NCI-H187 treated with DMSO at 0.1 percent for 48 hours (cell line): ENCODE measurements around the gene LIG1.

Experiments used
- DNase-seq: peaks from one replicate; lab custom pipeline; 2025; lab: John Stamatoyannopoulos, UW

LIG1 gene

GRCh38 chr19:48169939-48170803 is at the start of gene LIG1, which contains the start of gene ZSWIM9:
Gene LIG1 (minus strand): TSS chr19:48170344. CDS start chr19:48165566, 4,778 bp downstream.
Gene ZSWIM9 (plus strand): TSS chr19:48170680. CDS start chr19:48171803, 1,123 bp downstream.
- DNase-seq = peak; percentile 85

- no peak for DNase-seq
Measured at GRCh38 chr19:48218997-48219396, 48.9 kb upstream of the LIG1 start.

DNA sequence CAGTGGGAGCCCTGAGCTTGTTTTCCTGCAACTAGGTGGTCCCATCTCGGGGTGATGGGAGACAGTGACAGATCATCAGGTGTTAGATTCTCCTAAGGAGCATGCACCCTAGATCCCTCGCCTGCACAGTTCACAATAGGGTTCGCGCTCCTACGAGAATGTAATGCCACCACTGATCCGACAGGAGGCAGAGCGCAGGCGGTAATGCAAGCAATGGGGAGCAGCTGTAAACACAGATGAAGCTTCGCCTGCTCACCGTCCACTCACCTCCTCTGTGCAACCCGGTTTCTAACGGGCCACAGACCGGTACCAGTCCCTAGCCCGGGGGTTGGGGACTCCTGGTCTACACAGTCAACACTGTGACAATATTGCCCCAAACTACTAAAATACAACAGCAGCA is 46.8 kb upstream of the LIG1 start:
- no peak for DNase-seq

DNA sequence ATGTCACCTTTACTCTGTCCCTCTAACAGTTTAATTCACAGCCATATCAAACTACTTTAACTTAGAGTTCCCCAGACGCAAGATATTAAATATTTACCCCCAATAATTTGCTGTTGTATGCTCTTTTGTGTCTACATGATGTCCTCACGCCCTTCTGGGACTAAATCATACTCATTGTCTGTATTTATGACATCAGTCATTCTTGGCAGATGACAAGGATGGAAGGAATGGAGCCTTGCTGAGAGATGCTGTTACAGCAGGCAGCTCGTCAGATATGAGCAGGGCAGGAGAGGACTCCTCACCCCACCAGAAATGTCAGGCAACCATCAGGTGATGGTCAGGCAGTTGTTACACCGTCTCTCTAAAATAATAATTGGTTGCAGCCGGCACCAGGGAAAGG is 43.8 kb upstream of the LIG1 start:
- DNase-seq = no peak

DNA sequence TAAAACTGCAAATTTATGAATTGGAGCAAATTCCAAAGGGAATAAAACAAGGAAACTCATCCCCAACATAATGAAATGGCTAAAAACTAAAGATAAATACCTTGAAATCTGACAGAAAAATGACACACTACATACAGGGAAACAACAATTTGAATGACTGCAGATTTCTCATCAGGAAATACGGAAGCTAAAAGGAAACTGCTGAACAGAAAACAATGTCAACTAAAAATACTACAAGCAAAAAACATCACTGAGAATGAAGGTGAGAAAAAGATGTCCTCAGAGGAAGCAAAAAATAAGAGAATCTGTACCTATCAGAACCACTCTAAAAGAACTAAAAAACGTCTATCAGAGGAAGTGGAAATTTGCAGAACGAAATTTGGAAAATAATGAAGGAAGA is 39.9 kb upstream of the LIG1 start:
- no peak for DNase-seq

GRCh38 chr19:48206397-48207093 is 36.4 kb upstream of the LIG1 start:
- DNase-seq = no peak

DNA sequence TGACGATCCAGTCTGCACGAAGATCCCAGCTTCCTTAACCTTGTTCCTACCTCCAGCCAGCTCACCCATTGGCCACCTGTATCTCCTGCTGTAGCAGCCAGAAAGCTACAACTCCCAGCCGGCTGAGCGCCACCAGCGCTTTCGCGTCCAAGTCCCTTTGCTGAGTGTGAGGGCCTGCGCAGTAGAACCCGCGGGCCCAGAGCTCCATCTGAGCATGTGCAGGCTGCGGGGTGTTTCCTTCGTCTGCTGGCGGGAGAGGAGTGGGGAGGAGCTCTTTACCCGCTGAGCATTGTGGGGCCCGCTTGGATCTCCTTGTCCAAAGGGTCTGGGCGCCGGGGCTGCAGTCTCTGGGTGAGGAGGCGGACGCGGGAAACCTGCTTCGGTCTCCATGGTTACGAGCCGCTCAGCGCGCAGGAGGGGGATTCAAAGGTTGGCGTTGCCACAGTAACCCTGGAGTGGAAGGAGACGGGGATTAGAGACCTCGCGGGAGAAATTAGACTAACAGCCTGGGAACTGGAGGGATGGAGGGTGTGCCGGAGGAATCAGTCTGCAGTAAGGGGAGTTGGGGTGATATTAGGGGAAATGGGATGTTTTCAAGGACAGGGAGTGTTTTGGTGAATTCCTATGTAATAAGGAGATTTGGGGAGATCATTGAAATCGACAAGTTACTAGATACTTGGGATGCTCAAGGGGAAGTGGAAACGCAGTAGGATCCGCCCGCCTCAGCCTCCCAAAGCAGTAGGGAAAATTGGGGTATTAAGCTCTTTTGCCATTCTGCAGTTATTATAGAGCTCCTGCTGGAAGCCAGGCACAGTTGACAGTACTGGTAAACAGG is 33.9 kb upstream of the LIG1 start:
- peak; percentile 97 for DNase-seq

GRCh38 chr19:48203222-48203793 is 33.2 kb upstream of the LIG1 start:
- no peak for DNase-seq

GRCh38 chr19:48196933-48197665 is 27.0 kb upstream of the LIG1 start:
- no peak for DNase-seq

GRCh38 chr19:48196321-48196763 is 26.2 kb upstream of the LIG1 start:
- no peak for DNase-seq

DNA sequence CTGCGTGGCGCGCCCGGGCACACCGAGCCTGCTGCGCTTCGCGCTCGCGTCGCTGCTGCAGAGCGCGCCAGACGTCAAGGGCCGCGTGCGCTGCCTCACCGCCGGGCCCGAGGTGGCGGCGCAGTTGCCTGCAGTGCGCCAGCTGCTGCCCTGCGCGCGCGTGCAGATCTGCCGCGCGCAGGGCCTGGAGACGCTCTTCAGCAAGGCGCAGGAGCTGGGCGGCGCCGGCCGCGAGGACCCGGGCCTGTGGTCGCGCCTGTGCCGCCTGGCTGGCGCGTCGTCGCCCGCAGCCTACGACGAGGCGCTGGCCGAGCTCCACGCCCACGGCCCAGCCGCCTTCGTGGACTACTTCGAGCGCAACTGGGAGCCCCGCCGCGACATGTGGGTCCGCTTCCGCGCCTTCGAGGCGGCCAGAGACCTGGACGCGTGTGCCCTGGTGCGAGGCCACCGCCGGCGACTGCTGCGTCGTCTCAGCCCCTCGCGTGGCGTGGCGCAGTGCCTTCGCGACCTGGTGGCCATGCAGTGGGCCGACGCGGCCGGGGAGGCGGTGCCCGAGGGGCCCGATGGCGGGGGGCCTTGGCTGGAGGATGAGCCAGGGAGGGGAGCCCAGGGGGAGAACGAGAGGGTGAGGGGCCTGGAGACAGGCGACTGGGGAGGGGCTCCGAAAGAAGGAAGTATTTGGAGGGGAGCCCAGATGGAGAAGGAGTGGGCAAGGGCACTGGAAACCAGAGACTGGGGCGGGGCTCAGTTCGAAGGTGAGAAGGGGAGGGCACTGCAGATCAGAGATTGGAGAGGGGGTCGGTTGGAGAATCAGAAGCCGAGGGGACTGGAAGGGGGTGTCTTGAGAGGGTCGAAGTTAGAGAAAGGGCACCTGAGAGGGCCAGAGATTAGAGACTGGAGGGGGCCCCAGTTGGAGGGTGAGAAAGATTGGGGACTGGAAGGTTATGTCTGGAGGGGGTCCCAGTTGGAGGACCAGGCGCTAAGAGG is 25.0 kb upstream of the LIG1 start:
- no peak for DNase-seq

DNA sequence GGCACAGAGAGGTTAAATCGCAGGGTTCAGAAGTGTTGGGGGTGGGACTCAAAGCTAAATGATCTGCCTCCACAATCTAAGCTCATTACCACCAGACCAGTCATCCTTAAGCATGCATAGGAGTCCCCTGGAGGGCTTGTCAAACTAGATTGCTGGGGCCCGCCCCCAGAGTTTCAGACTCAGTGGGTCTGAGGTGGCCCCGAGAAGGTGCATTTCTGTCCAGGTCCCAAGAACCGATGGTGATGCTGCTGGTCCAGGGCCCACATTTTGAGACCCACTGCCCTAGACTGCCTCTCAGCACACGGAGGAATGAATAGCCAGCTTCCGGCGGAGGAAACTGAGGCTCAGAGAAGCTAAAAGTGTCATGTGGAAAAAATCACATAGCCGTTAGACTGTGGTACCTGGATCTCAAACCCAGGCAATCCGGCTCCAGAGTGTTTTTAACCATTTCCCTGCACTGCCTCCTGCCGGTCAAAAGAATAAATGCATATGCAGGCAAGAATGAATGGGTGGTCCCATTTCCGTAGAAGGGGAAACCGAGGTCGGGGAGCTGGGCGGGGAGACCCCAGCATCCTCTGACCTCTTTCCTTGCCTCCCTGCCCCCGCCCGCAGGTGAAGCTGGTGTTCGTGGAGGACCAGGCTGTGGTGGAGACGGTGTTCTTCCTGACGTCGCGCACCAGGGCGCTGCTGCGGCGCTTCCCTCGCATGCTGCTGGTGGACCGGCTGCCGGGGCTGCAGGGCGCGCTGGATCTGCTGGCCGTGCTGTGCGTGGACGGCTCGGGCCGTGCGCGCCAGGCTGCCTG is 24.1 kb upstream of the LIG1 start:
- DNase-seq = no peak

DNA sequence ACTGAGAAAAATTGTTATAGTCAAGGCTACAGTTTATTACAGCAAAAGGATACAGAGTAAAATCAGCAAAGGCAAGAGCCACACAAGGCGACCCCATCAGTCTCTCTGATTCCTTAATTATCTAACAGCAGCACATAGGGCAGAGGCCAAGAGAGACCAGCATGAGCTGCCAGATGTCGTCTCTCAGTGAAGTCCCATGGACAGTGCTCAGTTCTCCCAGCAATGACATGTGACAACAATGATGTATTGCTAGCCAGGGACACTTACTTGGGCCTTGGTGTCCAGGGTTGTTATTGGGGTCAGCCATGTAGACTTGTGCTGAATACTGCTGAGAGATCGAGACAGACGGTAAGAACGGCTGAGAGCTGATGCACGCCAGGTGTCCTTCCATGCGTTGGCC is 22.6 kb upstream of the LIG1 start:
- DNase-seq = no peak

GRCh38 chr19:48190885-48191284 is 20.7 kb upstream of the LIG1 start:
- no peak for DNase-seq

DNA sequence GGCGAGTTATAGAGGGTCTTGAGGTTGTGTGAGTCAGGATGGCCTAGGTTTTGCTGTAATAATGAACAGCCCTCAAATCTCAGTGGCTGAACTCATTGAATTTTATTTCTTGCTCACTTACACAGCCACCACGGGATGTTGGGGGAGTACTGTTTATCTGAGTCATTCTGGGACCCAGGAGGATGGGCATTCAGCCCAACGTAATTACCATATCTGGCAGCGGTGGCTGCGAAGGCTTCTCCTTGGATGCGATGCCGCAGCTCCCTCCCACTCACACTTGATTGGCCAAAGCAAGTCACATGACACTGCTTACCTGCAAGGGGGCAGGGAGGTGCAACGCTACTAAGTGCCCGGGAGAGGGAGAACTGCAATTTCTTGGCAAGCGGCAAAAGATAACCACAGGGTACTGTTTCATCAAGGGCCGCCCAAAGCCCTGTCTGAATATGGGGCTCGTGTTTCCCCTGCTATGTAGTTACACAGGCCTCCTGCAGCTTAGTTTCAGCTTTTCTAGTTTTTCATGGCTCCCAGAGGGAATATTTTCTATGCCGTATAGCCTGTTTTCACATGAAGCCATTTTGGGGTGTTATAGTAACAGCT is 20.2 kb upstream of the LIG1 start:
- DNase-seq = no peak

DNA sequence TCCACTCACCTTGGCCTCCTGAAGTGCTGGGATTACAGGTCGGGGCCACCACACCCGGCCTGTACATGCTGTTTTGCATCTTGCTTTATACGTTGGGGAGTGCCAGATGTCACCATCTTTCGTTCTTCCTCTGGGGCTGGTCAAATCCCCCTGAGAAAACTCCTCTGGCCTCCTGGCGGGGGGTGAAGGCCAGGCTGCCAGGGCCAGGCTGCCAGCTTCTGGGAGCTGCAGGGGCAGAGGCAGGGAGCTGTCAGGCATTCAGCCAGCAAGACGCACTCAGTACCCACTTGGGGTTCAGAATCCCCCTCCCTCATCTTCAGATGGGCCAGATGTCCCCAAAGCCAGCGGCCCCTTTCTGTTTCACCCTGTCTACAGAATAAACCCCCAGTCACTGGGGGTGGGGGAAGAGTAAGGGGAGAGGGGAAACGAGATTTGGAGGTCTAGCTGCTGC is 16.4 kb upstream of the LIG1 start:
- no peak for DNase-seq

GRCh38 chr19:48186015-48186414 is 15.9 kb upstream of the LIG1 start:
- DNase-seq = no peak

DNA sequence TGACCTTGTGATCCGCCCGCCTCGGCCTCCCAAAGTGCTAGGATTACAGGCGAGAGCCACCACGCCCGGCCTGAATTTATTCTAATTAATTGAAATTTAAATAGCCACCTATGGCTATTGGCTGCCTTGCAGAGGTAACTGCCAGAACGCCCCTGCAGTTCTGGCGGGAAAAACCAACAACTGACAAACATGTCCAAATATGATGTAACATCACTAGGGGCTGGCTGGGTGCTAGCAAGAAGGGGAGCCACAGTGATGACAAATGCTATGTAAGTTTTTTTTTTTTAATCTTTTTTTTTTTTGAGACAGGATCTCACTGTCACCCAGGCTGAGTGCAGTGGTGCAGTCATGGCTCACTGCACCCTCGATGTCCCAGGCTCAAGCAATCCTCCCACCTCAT is 13.2 kb upstream of the LIG1 start:
- DNase-seq = no peak

DNA sequence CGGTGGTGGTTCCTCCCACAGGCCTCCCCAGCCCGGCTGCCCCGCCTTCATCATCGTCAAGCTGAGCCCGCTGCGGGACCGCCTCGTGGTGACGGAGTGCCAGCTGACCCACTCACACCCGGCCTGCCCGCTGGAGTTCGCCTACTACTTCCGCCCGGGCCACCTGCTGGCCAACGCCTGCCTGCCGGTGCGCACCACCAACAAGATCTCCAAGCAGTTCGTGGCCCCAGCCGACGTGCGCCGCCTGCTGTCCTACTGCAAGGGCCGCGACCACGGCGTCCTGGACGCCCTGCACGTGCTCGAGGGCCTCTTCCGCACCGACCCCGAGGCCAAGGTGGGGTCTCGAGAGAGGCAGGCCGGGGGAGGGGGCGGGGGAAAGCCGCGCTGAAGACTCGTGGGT is 12.3 kb upstream of the LIG1 start:
- DNase-seq = no peak
